K562 (cell line): ENCODE data around the gene SCGB1A1. TPM values are rescaled to one million over a fixed set of nuclear protein-coding genes. Genes with fewer than 3 reads are reported as not detected.

Experiments
- HNRNPK ChIP-seq: fragments of 200-400 bp; formaldehyde crosslinking; IDR thresholded peaks from one replicate; pipeline ENCODE4 v1.6.1; 2018; ENCODE audit warnings: mild to moderate bottlenecking, low read depth, low read length; ENCODE audit not compliant: poor library complexity, severe bottlenecking
- HNRNPLL ChIP-seq: fragments of 200-400 bp; formaldehyde crosslinking; IDR thresholded peaks from 2 replicates; pipeline ENCODE4 v1.6.1; 2017; ENCODE audit warnings: low read length, low read depth, mild to moderate bottlenecking; ENCODE audit not compliant: poor library complexity, severe bottlenecking
- KLF13 ChIP-seq: fragments of 450-650 bp; IDR thresholded peaks from 2 replicates; pipeline ENCODE4 v1.6.1; 2016; ENCODE audit warnings: missing genetic modification characterization, low read depth, mild to moderate bottlenecking, missing compliant biosample characterization, moderate library complexity, borderline replicate concordance
- NFIX ChIP-seq: fragments of 250-450 bp; sonication (Bioruptor Pico); IDR thresholded peaks from 2 replicates; pipeline ENCODE4 v1.4.0; 2020; ENCODE audit warnings: low read depth, mild to moderate bottlenecking, moderate library complexity
- NR4A1 ChIP-seq, 2 experiments: fragments of 250-450 bp in 1 of 2; fragments of 450-650 bp in 1 of 2; sonication (Bioruptor Pico) in 1 of 2; IDR thresholded peaks; 2 replicates each; pipeline versions ENCODE4 v1.4.0 to v1.6.1; 2016 to 2020; ENCODE audit warnings: mild to moderate bottlenecking in 2 of 2, missing compliant biosample characterization in 1 of 2, missing genetic modification characterization in 1 of 2, moderate library complexity in 1 of 2
- SOX6 ChIP-seq: fragments of 450-650 bp; IDR thresholded peaks from 2 replicates; pipeline ENCODE4 v1.6.1; 2014; ENCODE audit warnings: mild to moderate bottlenecking
- TBP ChIP-seq: optimal IDR thresholded peaks from 2 replicates; pipeline ENCODE3; 2011; ENCODE audit warnings: low read depth, low read length, improper control_type of control experiment
- TRIM24 ChIP-seq, 2 experiments: fragments of 450-650 bp; IDR thresholded peaks; 2 replicates each; pipeline ENCODE4 v1.6.1; 2016
- ZNF23 ChIP-seq: fragments of 250-450 bp; sonication (Bioruptor Pico); IDR thresholded peaks from 2 replicates; pipeline ENCODE4 v1.4.0; 2020; ENCODE audit warnings: mild to moderate bottlenecking
- polyA plus RNA-seq, 8 experiments: library from polyadenylated mRNA; depleted of rRNA in 4 of 8; stranded (reverse) in 5 of 8; unstranded in 3 of 8; fragments of >200 nt; fragmentation: Nextera tagmentation in 2 of 8; fragmentation: Illumina TruSeq in 1 of 8; extraction: Ambion mirVana in 2 of 8; extraction: Trizol in 1 of 8; gene quantifications; 2 replicates each; pipeline versions ENCODE4 v1.2.1 to v1.2.3, GENCODE V29; 2011 to 2014; ENCODE audit warnings: inconsistent platforms in 1 of 8, missing spikeins in 1 of 8
- total RNA-seq, 7 experiments: library from RNA; depleted of rRNA in 6 of 7; stranded (reverse); fragments of >200 nt in 6 of 7; fragmentation: Illumina TruSeq in 2 of 7; extraction: Trizol in 2 of 7; gene quantifications; 2 replicates each; pipeline versions ENCODE4 v1.2.1 to v1.2.3, GENCODE V29; 2011 to 2021; ENCODE audit warnings: low replicate concordance in 1 of 7
- TF ChIP-seq, protein P1 (sequence below): sonication (generic); formaldehyde crosslinking; IDR thresholded peaks from 2 replicates; pipeline ENCODE4 v1.8.0; 2023; ENCODE audit warnings: missing genetic modification reagents, mild to moderate bottlenecking, borderline replicate concordance
- TF ChIP-seq, protein P2 (sequence below): fragments of 450-650 bp; IDR thresholded peaks from 2 replicates; pipeline ENCODE4 v1.6.1; 2016; ENCODE audit warnings: low read depth, mild to moderate bottlenecking, moderate library complexity
- TF ChIP-seq, protein P3 (sequence below): fragments of 250-450 bp; sonication (Bioruptor Pico); IDR thresholded peaks from 2 replicates; pipeline ENCODE4 v1.8.0; 2022; ENCODE audit warnings: inconsistent platforms, mild to moderate bottlenecking, moderate library complexity, borderline replicate concordance
- TF ChIP-seq, protein P4 (sequence below): fragments of 150-350 bp; IDR thresholded peaks from 2 replicates; pipeline ENCODE4 v1.6.1; 2014; ENCODE audit warnings: low read depth, mild to moderate bottlenecking, low read length, borderline replicate concordance
- TF ChIP-seq, protein P5 (sequence below): fragments of 450-650 bp; formaldehyde crosslinking; conservative IDR thresholded peaks from 2 replicates; pipeline ENCODE4 v1.4.0; 2022; ENCODE audit warnings: mild to moderate bottlenecking, missing genetic modification characterization

Gene SCGB1A1
- total and polyA plus RNA-seq, 9 of the 15 experiments (the other 6 are each of a cell fraction or from before 2014, with no cell fraction given): 0.55 TPM; not detected in 8

DNA sequence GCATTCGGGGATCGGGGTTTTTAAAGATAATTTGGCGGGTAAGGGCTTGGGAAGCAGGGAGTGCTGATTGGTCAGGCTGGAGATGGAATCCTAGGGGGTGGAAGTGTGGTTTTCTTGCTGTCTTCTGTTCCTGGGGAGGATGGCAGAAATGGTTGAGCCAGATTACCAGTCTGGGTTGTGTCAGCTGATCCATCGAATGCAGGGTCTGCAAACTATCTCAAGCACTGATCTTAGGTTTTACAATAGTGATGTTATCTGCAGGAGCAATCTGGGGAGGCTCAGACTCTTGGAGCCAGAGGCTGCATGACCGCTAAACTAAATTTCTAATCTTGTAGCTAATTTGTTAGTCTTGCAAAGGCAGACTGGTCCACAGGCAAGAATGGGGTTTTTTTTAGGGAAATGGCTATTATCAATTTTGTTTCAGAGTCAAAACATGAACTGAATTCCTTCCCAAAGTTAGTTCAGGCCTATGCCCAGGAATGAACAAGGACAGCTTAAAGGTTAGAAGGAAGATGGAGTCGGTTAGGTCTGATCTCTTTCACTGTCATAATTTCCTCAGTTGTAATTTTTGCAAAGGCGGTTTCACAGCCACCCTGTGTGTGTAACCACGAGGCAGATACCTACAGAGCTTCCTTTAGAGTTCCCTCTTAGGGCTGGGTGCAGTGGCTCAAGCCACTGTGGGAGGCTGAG is 10.2 kb downstream of the SCGB1A1 start (continued):
- TF ChIP-seq, protein P1, sequence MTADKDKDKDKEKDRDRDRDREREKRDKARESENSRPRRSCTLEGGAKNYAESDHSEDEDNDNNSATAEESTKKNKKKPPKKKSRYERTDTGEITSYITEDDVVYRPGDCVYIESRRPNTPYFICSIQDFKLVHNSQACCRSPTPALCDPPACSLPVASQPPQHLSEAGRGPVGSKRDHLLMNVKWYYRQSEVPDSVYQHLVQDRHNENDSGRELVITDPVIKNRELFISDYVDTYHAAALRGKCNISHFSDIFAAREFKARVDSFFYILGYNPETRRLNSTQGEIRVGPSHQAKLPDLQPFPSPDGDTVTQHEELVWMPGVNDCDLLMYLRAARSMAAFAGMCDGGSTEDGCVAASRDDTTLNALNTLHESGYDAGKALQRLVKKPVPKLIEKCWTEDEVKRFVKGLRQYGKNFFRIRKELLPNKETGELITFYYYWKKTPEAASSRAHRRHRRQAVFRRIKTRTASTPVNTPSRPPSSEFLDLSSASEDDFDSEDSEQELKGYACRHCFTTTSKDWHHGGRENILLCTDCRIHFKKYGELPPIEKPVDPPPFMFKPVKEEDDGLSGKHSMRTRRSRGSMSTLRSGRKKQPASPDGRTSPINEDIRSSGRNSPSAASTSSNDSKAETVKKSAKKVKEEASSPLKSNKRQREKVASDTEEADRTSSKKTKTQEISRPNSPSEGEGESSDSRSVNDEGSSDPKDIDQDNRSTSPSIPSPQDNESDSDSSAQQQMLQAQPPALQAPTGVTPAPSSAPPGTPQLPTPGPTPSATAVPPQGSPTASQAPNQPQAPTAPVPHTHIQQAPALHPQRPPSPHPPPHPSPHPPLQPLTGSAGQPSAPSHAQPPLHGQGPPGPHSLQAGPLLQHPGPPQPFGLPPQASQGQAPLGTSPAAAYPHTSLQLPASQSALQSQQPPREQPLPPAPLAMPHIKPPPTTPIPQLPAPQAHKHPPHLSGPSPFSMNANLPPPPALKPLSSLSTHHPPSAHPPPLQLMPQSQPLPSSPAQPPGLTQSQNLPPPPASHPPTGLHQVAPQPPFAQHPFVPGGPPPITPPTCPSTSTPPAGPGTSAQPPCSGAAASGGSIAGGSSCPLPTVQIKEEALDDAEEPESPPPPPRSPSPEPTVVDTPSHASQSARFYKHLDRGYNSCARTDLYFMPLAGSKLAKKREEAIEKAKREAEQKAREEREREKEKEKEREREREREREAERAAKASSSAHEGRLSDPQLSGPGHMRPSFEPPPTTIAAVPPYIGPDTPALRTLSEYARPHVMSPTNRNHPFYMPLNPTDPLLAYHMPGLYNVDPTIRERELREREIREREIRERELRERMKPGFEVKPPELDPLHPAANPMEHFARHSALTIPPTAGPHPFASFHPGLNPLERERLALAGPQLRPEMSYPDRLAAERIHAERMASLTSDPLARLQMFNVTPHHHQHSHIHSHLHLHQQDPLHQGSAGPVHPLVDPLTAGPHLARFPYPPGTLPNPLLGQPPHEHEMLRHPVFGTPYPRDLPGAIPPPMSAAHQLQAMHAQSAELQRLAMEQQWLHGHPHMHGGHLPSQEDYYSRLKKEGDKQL: no peak
- TF ChIP-seq KLF13 (no peak), NR4A1 (CRISPR knock-in tag; IDR thresholded peaks at IDR 0.05) (no peak), NR4A1 (tag; IDR thresholded peaks at IDR 0.05) (peak; percentile 85), HNRNPK (no peak), NFIX (CRISPR knock-in tag) (no peak), ZNF23 (CRISPR knock-in tag) (0 out of 2 replicates have a peak, but pooled peaks have one; percentile 14), HNRNPLL (no peak), TRIM24 (IDR thresholded peaks at IDR 0.05) (no peak), SOX6 (peak; percentile 21; the same call in 1 of the 2 replicates), TBP (no peak)
- TF ChIP-seq, protein P2, sequence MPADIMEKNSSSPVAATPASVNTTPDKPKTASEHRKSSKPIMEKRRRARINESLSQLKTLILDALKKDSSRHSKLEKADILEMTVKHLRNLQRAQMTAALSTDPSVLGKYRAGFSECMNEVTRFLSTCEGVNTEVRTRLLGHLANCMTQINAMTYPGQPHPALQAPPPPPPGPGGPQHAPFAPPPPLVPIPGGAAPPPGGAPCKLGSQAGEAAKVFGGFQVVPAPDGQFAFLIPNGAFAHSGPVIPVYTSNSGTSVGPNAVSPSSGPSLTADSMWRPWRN: no peak
- TF ChIP-seq, protein P3, sequence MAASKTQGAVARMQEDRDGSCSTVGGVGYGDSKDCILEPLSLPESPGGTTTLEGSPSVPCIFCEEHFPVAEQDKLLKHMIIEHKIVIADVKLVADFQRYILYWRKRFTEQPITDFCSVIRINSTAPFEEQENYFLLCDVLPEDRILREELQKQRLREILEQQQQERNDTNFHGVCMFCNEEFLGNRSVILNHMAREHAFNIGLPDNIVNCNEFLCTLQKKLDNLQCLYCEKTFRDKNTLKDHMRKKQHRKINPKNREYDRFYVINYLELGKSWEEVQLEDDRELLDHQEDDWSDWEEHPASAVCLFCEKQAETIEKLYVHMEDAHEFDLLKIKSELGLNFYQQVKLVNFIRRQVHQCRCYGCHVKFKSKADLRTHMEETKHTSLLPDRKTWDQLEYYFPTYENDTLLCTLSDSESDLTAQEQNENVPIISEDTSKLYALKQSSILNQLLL: no peak
- TF ChIP-seq, protein P4, sequence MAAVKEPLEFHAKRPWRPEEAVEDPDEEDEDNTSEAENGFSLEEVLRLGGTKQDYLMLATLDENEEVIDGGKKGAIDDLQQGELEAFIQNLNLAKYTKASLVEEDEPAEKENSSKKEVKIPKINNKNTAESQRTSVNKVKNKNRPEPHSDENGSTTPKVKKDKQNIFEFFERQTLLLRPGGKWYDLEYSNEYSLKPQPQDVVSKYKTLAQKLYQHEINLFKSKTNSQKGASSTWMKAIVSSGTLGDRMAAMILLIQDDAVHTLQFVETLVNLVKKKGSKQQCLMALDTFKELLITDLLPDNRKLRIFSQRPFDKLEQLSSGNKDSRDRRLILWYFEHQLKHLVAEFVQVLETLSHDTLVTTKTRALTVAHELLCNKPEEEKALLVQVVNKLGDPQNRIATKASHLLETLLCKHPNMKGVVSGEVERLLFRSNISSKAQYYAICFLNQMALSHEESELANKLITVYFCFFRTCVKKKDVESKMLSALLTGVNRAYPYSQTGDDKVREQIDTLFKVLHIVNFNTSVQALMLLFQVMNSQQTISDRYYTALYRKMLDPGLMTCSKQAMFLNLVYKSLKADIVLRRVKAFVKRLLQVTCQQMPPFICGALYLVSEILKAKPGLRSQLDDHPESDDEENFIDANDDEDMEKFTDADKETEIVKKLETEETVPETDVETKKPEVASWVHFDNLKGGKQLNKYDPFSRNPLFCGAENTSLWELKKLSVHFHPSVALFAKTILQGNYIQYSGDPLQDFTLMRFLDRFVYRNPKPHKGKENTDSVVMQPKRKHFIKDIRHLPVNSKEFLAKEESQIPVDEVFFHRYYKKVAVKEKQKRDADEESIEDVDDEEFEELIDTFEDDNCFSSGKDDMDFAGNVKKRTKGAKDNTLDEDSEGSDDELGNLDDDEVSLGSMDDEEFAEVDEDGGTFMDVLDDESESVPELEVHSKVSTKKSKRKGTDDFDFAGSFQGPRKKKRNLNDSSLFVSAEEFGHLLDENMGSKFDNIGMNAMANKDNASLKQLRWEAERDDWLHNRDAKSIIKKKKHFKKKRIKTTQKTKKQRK: no peak
- TF ChIP-seq, protein P5, sequence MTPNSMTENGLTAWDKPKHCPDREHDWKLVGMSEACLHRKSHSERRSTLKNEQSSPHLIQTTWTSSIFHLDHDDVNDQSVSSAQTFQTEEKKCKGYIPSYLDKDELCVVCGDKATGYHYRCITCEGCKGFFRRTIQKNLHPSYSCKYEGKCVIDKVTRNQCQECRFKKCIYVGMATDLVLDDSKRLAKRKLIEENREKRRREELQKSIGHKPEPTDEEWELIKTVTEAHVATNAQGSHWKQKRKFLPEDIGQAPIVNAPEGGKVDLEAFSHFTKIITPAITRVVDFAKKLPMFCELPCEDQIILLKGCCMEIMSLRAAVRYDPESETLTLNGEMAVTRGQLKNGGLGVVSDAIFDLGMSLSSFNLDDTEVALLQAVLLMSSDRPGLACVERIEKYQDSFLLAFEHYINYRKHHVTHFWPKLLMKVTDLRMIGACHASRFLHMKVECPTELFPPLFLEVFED (CRISPR knock-in tag): no peak
